Gastrocnemius medialis (tissue), 4 donors: ENCODE data around the gene COG7.

Experiments
- CTCF ChIP-seq, 5 experiments: fragments of 450-650 bp in 3 of 5; fragments of 200-600 bp in 2 of 5; sonication (generic) in 2 of 5; IDR thresholded peaks in 4 of 5; conservative IDR thresholded peaks in 1 of 5; 1 replicate in 4 of 5; 2 replicates in 1 of 5; pipeline ENCODE4 v1.5.1; 2016 to 2019; ENCODE audit warnings: antibody characterized with exemption in 5 of 5, mild to moderate bottlenecking in 3 of 5, moderate library complexity in 3 of 5
- POLR2A ChIP-seq, 2 donors: fragments of 450-650 bp; IDR thresholded peaks; one replicate each; pipeline ENCODE4 v1.6.1; 2017; ENCODE audit warnings: antibody characterized with exemption in 2 of 2, mild to moderate bottlenecking in 2 of 2, moderate library complexity in 2 of 2

- no peak for TF ChIP-seq POLR2A (IDR thresholded peaks at IDR 0.05)
- no peak for TF ChIP-seq CTCF (IDR thresholded peaks at IDR 0.05 in 4 of 5, conservative IDR thresholded peaks at IDR 0.05 in 1 of 5)
Measured at GRCh38 chr16:23345237-23345636, 107.8 kb downstream of the COG7 start.
